ENCODE data around the gene HDAC11.

The HDAC11 gene

GRCh38 chr3:13505147-13506130 lies 25.3 kb downstream of the HDAC11 start:
- H3K27me3 ChIP-seq (ENCODE audit: control insufficient read depth, insufficient read depth, low read length): no peaks in the 10 kb centered on the region
- peaks cover 9% of the 10 kb centered on the region for H3K4me1 ChIP-seq (ENCODE audit: control insufficient read depth, insufficient read depth, low read length)
- H3K4me2 ChIP-seq (ENCODE audit: low read length): no peak overlapping the region
- no peaks in the 10 kb centered on the region for H3K36me3 ChIP-seq (ENCODE audit: insufficient read depth, low read length)
- H3K9me3 ChIP-seq (replicated peaks; ENCODE audit: low read length): no peaks in the 10 kb centered on the region
- no peak overlapping the region for H3K4me3 ChIP-seq (ENCODE audit: low read length)
- no peak overlapping the region for H3K9ac ChIP-seq (ENCODE audit: low read depth, low read length)

DNA sequence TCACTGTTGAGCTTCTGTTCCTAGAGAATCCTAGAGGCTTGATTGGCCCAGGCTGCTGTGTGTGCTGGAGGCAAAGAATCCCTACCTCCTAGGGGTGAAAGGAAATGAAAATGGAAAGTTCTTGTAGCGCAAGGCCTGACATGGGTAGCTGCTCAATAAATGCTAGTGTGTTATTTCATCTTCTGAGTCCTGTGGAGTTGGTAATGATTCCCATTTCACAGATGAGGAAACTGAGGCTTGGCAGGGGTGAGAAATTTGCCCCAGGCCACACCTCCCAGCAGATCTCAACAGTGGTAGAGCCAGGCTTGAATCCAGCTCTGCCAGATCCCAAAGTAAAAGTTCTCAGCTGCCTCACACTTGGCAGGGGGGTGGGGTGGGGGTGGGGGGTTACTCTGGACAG lies 26.1 kb downstream of the HDAC11 start:
- no peaks in the 10 kb centered on the region for H3K9me3 ChIP-seq (replicated peaks; ENCODE audit: low read length)
- no peaks in the 10 kb centered on the region for H3K36me3 ChIP-seq (ENCODE audit: insufficient read depth, low read length)
- H3K9ac ChIP-seq (ENCODE audit: low read depth, low read length): no peak overlapping the region
- peaks cover 9% of the 10 kb centered on the region for H3K4me1 ChIP-seq (ENCODE audit: control insufficient read depth, insufficient read depth, low read length)
- no peak overlapping the region for H3K4me3 ChIP-seq (ENCODE audit: low read length)
- no peak overlapping the region for H3K4me2 ChIP-seq (ENCODE audit: low read length)
- H3K27me3 ChIP-seq (ENCODE audit: control insufficient read depth, insufficient read depth, low read length): no peaks in the 10 kb centered on the region

- Histone ChIP-seq H3K27me3 (ENCODE audit: control insufficient read depth, insufficient read depth, low read length) (no peaks in the 10 kb centered on the region), H3K4me3 (ENCODE audit: low read length) (no peak overlapping the region), H3K4me2 (ENCODE audit: low read length) (no peak overlapping the region), H3K9ac (ENCODE audit: low read depth, low read length) (no peak overlapping the region), H3K9me3 (replicated peaks; ENCODE audit: low read length) (no peaks in the 10 kb centered on the region), H3K36me3 (ENCODE audit: insufficient read depth, low read length) (no peaks in the 10 kb centered on the region), H3K4me1 (ENCODE audit: control insufficient read depth, insufficient read depth, low read length) (peaks cover 9% of the 10 kb centered on the region)
Measured at GRCh38 chr3:13506680-13507079, 26.6 kb downstream of the HDAC11 start.

DNA sequence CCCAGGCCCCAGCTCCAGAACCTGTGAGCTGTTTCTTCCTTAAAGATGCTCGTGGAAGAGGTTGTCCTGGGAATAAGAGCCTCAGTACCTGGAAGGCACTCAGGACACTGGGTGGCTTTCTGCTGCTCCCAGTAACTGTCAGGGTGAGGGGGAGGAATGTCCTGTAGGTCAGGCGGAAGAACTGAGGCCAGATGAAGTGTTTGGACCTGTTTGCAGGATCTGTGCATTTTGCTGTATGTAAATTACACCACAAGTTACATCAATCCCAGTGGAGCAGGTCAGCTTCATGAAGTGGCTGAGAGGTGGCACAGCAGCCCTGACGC lies 27.1 kb downstream of the HDAC11 start:
- no peaks in the 10 kb centered on the region for H3K36me3 ChIP-seq (ENCODE audit: insufficient read depth, low read length)
- peaks cover 9% of the 10 kb centered on the region for H3K4me1 ChIP-seq (ENCODE audit: control insufficient read depth, insufficient read depth, low read length)
- no peaks in the 10 kb centered on the region for H3K9me3 ChIP-seq (replicated peaks; ENCODE audit: low read length)
- H3K27me3 ChIP-seq (ENCODE audit: control insufficient read depth, insufficient read depth, low read length): no peaks in the 10 kb centered on the region
- no peak overlapping the region for H3K4me3 ChIP-seq (ENCODE audit: low read length)
- H3K4me2 ChIP-seq (ENCODE audit: low read length): no peak overlapping the region
- H3K9ac ChIP-seq (ENCODE audit: low read depth, low read length): no peak overlapping the region

GRCh38 chr3:13507570-13508339 lies 27.6 kb downstream of the HDAC11 start:
- no peaks in the 10 kb centered on the region for H3K36me3 ChIP-seq (ENCODE audit: insufficient read depth, low read length)
- H3K4me3 ChIP-seq (ENCODE audit: low read length): no peak overlapping the region
- H3K9ac ChIP-seq (ENCODE audit: low read depth, low read length): no peak overlapping the region
- no peaks in the 10 kb centered on the region for H3K9me3 ChIP-seq (replicated peaks; ENCODE audit: low read length)
- no peaks in the 10 kb centered on the region for H3K27me3 ChIP-seq (ENCODE audit: control insufficient read depth, insufficient read depth, low read length)
- H3K4me2 ChIP-seq (ENCODE audit: low read length): no peak overlapping the region
- peaks cover 9% of the 10 kb centered on the region for H3K4me1 ChIP-seq (ENCODE audit: control insufficient read depth, insufficient read depth, low read length)

DNA sequence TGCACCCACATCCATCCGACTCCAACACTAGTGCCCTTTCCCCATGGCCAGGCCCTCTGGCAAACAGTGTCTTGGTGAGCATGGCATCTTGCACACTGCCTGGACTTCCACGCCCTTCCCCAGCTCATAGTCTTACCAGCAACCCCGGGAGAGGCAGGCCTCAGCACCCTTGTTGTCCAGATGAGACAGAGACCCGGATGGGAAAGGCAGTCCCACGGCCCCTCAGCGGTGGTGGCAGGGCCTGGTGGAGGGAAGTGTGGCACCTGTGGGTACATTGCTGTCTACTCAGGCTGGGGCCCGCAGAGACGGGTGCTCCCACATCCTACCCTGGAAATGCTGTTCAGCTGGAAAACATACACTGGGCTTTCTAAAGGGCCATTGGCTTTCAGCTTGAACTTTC lies 28.4 kb downstream of the HDAC11 start:
- no peaks in the 10 kb centered on the region for H3K27me3 ChIP-seq (ENCODE audit: control insufficient read depth, insufficient read depth, low read length)
- H3K4me1 ChIP-seq (ENCODE audit: control insufficient read depth, insufficient read depth, low read length): peaks cover 9% of the 10 kb centered on the region
- H3K4me2 ChIP-seq (ENCODE audit: low read length): no peak overlapping the region
- no peaks in the 10 kb centered on the region for H3K36me3 ChIP-seq (ENCODE audit: insufficient read depth, low read length)
- H3K9me3 ChIP-seq (replicated peaks; ENCODE audit: low read length): no peaks in the 10 kb centered on the region
- H3K9ac ChIP-seq (ENCODE audit: low read depth, low read length): no peak overlapping the region
- H3K4me3 ChIP-seq (ENCODE audit: low read length): no peak overlapping the region

GRCh38 chr3:13509059-13509815 lies 29.1 kb downstream of the HDAC11 start:
- Histone ChIP-seq H3K36me3 (ENCODE audit: insufficient read depth, low read length) (no peaks in the 10 kb centered on the region), H3K9me3 (replicated peaks; ENCODE audit: low read length) (no peaks in the 10 kb centered on the region), H3K4me1 (ENCODE audit: control insufficient read depth, insufficient read depth, low read length) (peaks cover 9% of the 10 kb centered on the region), H3K4me2 (ENCODE audit: low read length) (no peak overlapping the region), H3K4me3 (ENCODE audit: low read length) (no peak overlapping the region), H3K9ac (ENCODE audit: low read depth, low read length) (no peak overlapping the region), H3K27me3 (ENCODE audit: control insufficient read depth, insufficient read depth, low read length) (peaks cover 1% of the 10 kb centered on the region)

- Histone ChIP-seq H3K27me3 (ENCODE audit: control insufficient read depth, insufficient read depth, low read length) (peaks cover 6% of the 10 kb centered on the region), H3K9ac (ENCODE audit: low read depth, low read length) (no peak overlapping the region), H3K9me3 (replicated peaks; ENCODE audit: low read length) (no peaks in the 10 kb centered on the region), H3K4me1 (ENCODE audit: control insufficient read depth, insufficient read depth, low read length) (peaks cover 9% of the 10 kb centered on the region), H3K36me3 (ENCODE audit: insufficient read depth, low read length) (no peaks in the 10 kb centered on the region), H3K4me2 (ENCODE audit: low read length) (no peak overlapping the region), H3K4me3 (ENCODE audit: low read length) (no peak overlapping the region)
Measured at GRCh38 chr3:13509816-13510192, 29.7 kb downstream of the HDAC11 start.

GRCh38 chr3:13512451-13512850 lies 32.3 kb downstream of the HDAC11 start:
- no peak overlapping the region for H3K4me2 ChIP-seq (ENCODE audit: low read length)
- H3K4me3 ChIP-seq (ENCODE audit: low read length): no peak overlapping the region
- H3K4me1 ChIP-seq (ENCODE audit: control insufficient read depth, insufficient read depth, low read length): peaks cover 8% of the 10 kb centered on the region

DNA sequence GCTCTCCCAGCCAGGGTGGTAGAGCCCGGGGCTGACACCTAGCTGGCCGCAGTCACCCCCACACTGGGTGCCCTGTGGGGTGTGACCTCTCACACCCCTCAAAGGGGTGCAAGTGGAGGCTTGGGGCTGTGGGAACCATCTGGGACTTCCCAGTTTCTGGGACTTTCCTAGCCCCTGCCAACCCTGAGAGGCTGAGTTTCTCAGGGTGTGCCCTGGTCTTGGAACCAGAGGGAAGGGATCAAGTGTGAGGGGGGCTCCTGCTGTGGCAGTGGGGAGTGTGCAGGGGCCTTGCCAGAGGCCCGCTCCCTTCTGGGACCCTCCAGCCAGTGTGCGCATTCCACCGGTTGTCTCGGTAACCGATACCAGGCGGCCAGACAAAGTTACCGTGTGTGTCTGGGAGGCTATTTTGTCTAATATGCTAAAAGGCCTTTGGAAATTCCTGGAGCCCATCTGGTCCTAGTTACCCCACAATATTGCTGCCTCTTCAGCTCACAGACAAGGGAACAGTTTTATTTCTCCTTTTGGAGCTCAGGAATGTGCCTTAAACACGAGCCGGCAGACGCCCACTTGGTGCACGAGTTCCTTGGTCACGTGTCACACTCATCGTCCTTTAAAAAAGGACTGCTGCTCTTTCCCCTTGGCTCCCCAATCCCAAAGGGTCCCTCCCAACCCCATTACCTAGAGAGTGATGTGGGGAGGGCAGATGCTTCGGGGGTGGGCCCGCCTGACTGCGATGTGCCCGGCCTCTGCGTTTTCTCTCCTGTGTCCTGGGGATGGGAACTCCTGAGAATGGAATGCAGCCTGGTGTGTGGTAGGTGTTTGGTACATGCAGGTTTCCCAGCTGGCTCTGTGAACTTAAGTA lies 33.2 kb downstream of the HDAC11 start:
- Histone ChIP-seq H3K36me3 (ENCODE audit: insufficient read depth, low read length) (no peaks in the 10 kb centered on the region), H3K9ac (ENCODE audit: low read depth, low read length) (no peak overlapping the region), H3K9me3 (replicated peaks; ENCODE audit: low read length) (no peaks in the 10 kb centered on the region), H3K4me3 (ENCODE audit: low read length) (no peak overlapping the region), H3K4me2 (ENCODE audit: low read length) (no peak overlapping the region), H3K27me3 (ENCODE audit: control insufficient read depth, insufficient read depth, low read length) (peaks cover 17% of the 10 kb centered on the region), H3K4me1 (ENCODE audit: control insufficient read depth, insufficient read depth, low read length) (no peaks in the 10 kb centered on the region)

More at GRCh38 chr3:13512451-13512850, 32.3 kb downstream of the HDAC11 start:
- H3K36me3 ChIP-seq (ENCODE audit: insufficient read depth, low read length): no peaks in the 10 kb centered on the region
- no peak overlapping the region for H3K9ac ChIP-seq (ENCODE audit: low read depth, low read length)
- no peaks in the 10 kb centered on the region for H3K9me3 ChIP-seq (replicated peaks; ENCODE audit: low read length)
- peaks cover 11% of the 10 kb centered on the region for H3K27me3 ChIP-seq (ENCODE audit: control insufficient read depth, insufficient read depth, low read length)
